Measurements from ENCODE around the gene CYB5R2.

CYB5R2 gene

GRCh38 chr11:7646866-7647265 lies 26.4 kb downstream of the CYB5R2 start:
- no peak for TF ChIP-seq CTCF (IDR thresholded peaks at IDR 0.05)
- H3K4me3 ChIP-seq: no peak overlapping the region
- H3K36me3 ChIP-seq: peaks cover 51 to 65% (median 63%) of the 10 kb centered on the region in 3 donors
- H3K9me3 ChIP-seq: no peaks in the 10 kb centered on the region
- H3K4me1 ChIP-seq: peaks cover 0 to 5% (median 0%) of the 10 kb centered on the region in 4 donors
- no peaks in the 10 kb centered on the region for H3K27me3 ChIP-seq
- intact Hi-C loops (cut with DNase I; ENCODE audit: low total_unique reads): no loop called here
- H3K27ac ChIP-seq: no peak overlapping the region
- DNase-seq: no peak

GRCh38 chr11:7645206-7645605 lies 28.1 kb downstream of the CYB5R2 start:
- Histone ChIP-seq H3K9me3 (no peaks in the 10 kb centered on the region), H3K36me3 (peaks cover 54 to 65% (median 63%) of the 10 kb centered on the region in 3 donors), H3K27me3 (no peaks in the 10 kb centered on the region), H3K4me3 (no peak overlapping the region), H3K4me1 (no peaks in the 10 kb centered on the region), H3K27ac (no peak overlapping the region)
- intact Hi-C loops (cut with DNase I; ENCODE audit: low total_unique reads): no loop called here
- TF ChIP-seq CTCF (IDR thresholded peaks at IDR 0.05): no peak
- DNase-seq: no peak

GRCh38 chr11:7643314-7643713 lies 30.0 kb downstream of the CYB5R2 start:
- no peak overlapping the region for H3K27ac ChIP-seq
- no peaks in the 10 kb centered on the region for H3K27me3 ChIP-seq
- no peaks in the 10 kb centered on the region for H3K9me3 ChIP-seq
- peaks cover 44 to 63% (median 53%) of the 10 kb centered on the region in 3 donors for H3K36me3 ChIP-seq
- intact Hi-C loops (cut with DNase I; ENCODE audit: low total_unique reads): no loop called here
- no peak overlapping the region for H3K4me3 ChIP-seq
- no peak for DNase-seq
- H3K4me1 ChIP-seq: peaks cover 0 to 7% (median 0%) of the 10 kb centered on the region in 4 donors
- no peak for TF ChIP-seq CTCF (IDR thresholded peaks at IDR 0.05)

GRCh38 chr11:7642747-7643146 lies 30.6 kb downstream of the CYB5R2 start:
- intact Hi-C loops (cut with DNase I; ENCODE audit: low total_unique reads): no loop called here
- no peak for DNase-seq
- H3K27me3 ChIP-seq: no peaks in the 10 kb centered on the region
- peaks cover 0 to 8% (median 0%) of the 10 kb centered on the region in 4 donors for H3K4me1 ChIP-seq
- no peak overlapping the region for H3K4me3 ChIP-seq
- TF ChIP-seq CTCF (IDR thresholded peaks at IDR 0.05): no peak
- no peak overlapping the region for H3K27ac ChIP-seq
- peaks cover 44 to 58% (median 51%) of the 10 kb centered on the region in 3 donors for H3K36me3 ChIP-seq
- no peaks in the 10 kb centered on the region for H3K9me3 ChIP-seq

GRCh38 chr11:7640816-7641215 lies 32.5 kb downstream of the CYB5R2 start:
- no peak for TF ChIP-seq CTCF (IDR thresholded peaks at IDR 0.05)
- no peaks in the 10 kb centered on the region for H3K9me3 ChIP-seq
- intact Hi-C loops (cut with DNase I; ENCODE audit: low total_unique reads): no loop called here
- H3K27me3 ChIP-seq: no peaks in the 10 kb centered on the region
- H3K36me3 ChIP-seq: peaks cover 44 to 73% (median 50%) of the 10 kb centered on the region in 3 donors
- DNase-seq: no peak
- H3K27ac ChIP-seq: no peak overlapping the region
- no peak overlapping the region for H3K4me3 ChIP-seq
- H3K4me1 ChIP-seq: peaks cover 0 to 10% (median 2%) of the 10 kb centered on the region in 4 donors

GRCh38 chr11:7639643-7640025 lies 33.7 kb downstream of the CYB5R2 start:
- intact Hi-C loops (cut with DNase I; ENCODE audit: low total_unique reads): no loop called here
- H3K4me1 ChIP-seq: peaks cover 0 to 10% (median 2%) of the 10 kb centered on the region in 4 donors
- TF ChIP-seq CTCF (IDR thresholded peaks at IDR 0.05): no peak
- DNase-seq: no peak
- H3K27ac ChIP-seq: no peak overlapping the region
- peaks cover 40 to 77% (median 52%) of the 10 kb centered on the region in 3 donors for H3K36me3 ChIP-seq
- H3K9me3 ChIP-seq: no peaks in the 10 kb centered on the region
- no peak overlapping the region for H3K4me3 ChIP-seq
- no peaks in the 10 kb centered on the region for H3K27me3 ChIP-seq

All from tibial artery (tissue), 4 donors.